Measurements from ENCODE around the gene CADM2. TPM values are rescaled to one million over a fixed set of nuclear protein-coding genes. Genes with fewer than 3 reads are reported as not detected.

Gene CADM2
- polyA plus RNA-seq, 1 donor from 2014 or later, result 4.5 TPM

DNA sequence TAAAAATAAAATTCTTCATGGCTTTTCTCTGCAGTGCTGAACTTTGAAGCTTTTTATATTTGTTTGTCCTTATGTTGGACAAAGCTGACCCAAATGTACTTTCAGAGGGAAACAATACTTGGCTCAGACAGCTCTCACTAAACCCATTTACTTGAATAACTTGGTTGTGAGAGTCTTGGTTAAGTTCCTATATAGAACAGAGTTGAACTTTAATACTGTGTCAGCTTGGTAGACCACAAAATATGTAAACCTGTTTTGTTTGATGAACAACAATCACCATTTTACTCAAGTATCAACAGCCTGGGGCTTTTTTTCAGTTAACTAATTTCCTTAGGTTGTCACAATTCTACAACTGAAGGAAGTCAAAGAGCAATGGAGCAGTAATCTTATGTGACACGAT lies 211.9 kb downstream of the CADM2 start:
- H4K20me1 ChIP-seq (ENCODE audit: insufficient read depth), result no peaks in the 10 kb centered on the region
- H3K9me3 ChIP-seq (ENCODE audit: low read length), result no peaks in the 10 kb centered on the region
- H3F3A ChIP-seq (ENCODE audit: insufficient read depth, low read length, poor library complexity, severe bottlenecking), result no peaks in the 10 kb centered on the region
- H3K9ac ChIP-seq (ENCODE audit: low read length), result no peak overlapping the region
- no peak overlapping the region for H3K4me2 ChIP-seq (ENCODE audit: low read length)
- no peaks in the 10 kb centered on the region for H3K79me2 ChIP-seq (replicated peaks; ENCODE audit: insufficient read depth, low read length)
- H3K4me3 ChIP-seq (ENCODE audit: low read length), result no peak overlapping the region
- no peaks in the 10 kb centered on the region for H3K36me3 ChIP-seq (ENCODE audit: insufficient read depth, low read length)
- H3K27me3 ChIP-seq (ENCODE audit: insufficient read depth, low read depth, low read length), result no peaks in the 10 kb centered on the region
- no peak overlapping the region for H3K27ac ChIP-seq (ENCODE audit: low read length)
- no peaks in the 10 kb centered on the region for H3K9me2 ChIP-seq (ENCODE audit: insufficient read depth, low read length)
- H2AFZ ChIP-seq (ENCODE audit: low read depth, low read length), result no peak overlapping the region
- TF ChIP-seq EZH2 (IDR thresholded peaks at IDR 0.05; ENCODE audit: borderline replicate concordance, insufficient read depth, low read length, poor library complexity, severe bottlenecking), result no peak
- no peak for TF ChIP-seq REST (IDR thresholded peaks at IDR 0.05; ENCODE audit: borderline replicate concordance)
- TF ChIP-seq MXI1 (conservative IDR thresholded peaks at IDR 0.05; ENCODE audit: poor library complexity, severe bottlenecking), result no peak
- no peak for TF ChIP-seq TAF1 (IDR thresholded peaks at IDR 0.05; ENCODE audit: low read depth)
- no peak for TF ChIP-seq RAD21 (conservative IDR thresholded peaks at IDR 0.05)
- no peak for TF ChIP-seq POLR2AphosphoS5 (IDR thresholded peaks at IDR 0.05)
- TF ChIP-seq CTCF (IDR thresholded peaks at IDR 0.05; ENCODE audit: poor library complexity, severe bottlenecking), result no peak
- TF ChIP-seq EP300 (conservative IDR thresholded peaks at IDR 0.05; ENCODE audit: poor library complexity, severe bottlenecking), result no peak
- TF ChIP-seq SMC3 (conservative IDR thresholded peaks at IDR 0.05; ENCODE audit: poor library complexity), result no peak

DNA sequence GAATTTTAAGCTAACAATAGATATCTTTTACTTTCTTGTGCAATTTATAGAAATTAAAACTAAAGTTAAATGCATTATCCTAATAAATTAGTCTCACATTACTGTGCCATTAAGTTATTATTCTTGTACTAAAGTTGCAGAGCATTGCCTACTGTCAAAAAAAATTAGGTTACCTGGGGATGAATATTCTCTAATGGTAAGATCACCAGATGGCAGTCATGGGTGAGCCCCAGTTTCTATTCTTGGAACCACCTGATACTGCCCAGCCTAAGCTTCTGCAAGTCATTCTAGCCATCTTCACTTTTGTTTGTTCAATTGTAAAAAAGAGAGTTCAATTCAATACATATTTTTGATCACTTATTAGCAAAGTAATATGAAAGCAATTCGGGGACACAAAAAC lies 213.2 kb downstream of the CADM2 start:
- TF ChIP-seq CTCF (IDR thresholded peaks at IDR 0.05; ENCODE audit: poor library complexity, severe bottlenecking), result no peak
- TF ChIP-seq MXI1 (conservative IDR thresholded peaks at IDR 0.05; ENCODE audit: poor library complexity, severe bottlenecking), result no peak
- H3K9me3 ChIP-seq (ENCODE audit: low read length), result no peaks in the 10 kb centered on the region

More for the DNA sequence above, 213.2 kb downstream of the CADM2 start:
- Histone ChIP-seq H3F3A (ENCODE audit: insufficient read depth, low read length, poor library complexity, severe bottlenecking) (no peaks in the 10 kb centered on the region), H3K9me2 (ENCODE audit: insufficient read depth, low read length) (no peaks in the 10 kb centered on the region), H2AFZ (ENCODE audit: low read depth, low read length) (no peak overlapping the region), H3K9ac (ENCODE audit: low read length) (no peak overlapping the region), H3K4me2 (ENCODE audit: low read length) (no peak overlapping the region), H3K4me3 (ENCODE audit: low read length) (no peak overlapping the region), H3K27ac (ENCODE audit: low read length) (no peak overlapping the region), H3K27me3 (ENCODE audit: insufficient read depth, low read depth, low read length) (no peaks in the 10 kb centered on the region), H3K79me2 (replicated peaks; ENCODE audit: insufficient read depth, low read length) (no peaks in the 10 kb centered on the region), H3K36me3 (ENCODE audit: insufficient read depth, low read length) (no peaks in the 10 kb centered on the region), H4K20me1 (ENCODE audit: insufficient read depth) (no peaks in the 10 kb centered on the region)

Measured in neural cell (in vitro differentiated cells).